Measurements from ENCODE around the gene GPBAR1.
"Not testable (repeated sequence)": the region's sequence is repeated elsewhere in the genome, so short reads cannot be mapped to it uniquely, and the experiment has no call there.

GPBAR1 gene

DNA sequence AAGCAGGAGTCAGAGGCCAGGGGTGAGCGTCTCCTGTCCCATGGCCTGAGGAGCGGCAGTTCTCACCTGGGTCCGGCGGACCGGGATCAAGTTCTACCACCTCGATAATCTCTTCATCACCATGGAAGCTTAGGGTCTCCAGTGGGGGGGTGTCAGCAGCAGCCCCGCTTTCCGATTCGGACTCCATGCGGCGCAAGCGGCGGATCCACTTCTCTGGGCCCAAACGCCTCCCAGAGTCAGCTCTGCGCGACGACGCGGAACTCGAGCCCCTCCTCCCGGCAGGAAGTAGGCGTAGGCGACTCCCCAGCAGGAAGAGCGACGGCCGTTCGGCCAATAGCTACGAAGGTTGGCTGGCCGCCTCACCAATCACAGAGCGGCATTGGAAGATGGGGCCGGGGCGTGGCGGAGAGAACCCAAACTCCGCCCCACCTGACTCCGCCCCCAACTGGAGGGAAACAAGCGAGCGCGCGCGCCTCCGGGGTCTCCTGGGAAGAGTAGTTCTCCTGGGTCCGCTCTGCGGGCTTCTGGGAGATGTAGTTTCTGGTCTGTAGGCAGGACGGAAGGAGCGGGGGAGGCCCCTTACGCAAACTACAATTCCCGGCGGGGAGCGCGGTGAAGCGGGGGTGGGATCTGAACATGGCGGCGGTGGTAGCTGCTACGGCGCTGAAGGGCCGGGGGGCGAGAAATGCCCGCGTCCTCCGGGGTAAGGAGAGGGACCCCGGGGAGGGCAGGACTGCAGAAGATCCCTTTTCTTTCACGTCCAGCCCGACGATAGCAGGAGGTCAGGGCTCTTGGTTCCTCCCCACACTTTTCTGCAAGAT lies 9.3 kb downstream of the GPBAR1 start, which contains the start of the genes AAMP and PNKD:
Gene AAMP (minus strand): TSS at position 238 of the 821 bp plus-strand sequence. CDS start 51 bp downstream, at position 187.
Gene PNKD (plus strand): TSS at position 620 of the 821 bp plus-strand sequence. CDS start 17 bp downstream, at position 637.
- peak; percentile 97 for DNase-seq

DNA sequence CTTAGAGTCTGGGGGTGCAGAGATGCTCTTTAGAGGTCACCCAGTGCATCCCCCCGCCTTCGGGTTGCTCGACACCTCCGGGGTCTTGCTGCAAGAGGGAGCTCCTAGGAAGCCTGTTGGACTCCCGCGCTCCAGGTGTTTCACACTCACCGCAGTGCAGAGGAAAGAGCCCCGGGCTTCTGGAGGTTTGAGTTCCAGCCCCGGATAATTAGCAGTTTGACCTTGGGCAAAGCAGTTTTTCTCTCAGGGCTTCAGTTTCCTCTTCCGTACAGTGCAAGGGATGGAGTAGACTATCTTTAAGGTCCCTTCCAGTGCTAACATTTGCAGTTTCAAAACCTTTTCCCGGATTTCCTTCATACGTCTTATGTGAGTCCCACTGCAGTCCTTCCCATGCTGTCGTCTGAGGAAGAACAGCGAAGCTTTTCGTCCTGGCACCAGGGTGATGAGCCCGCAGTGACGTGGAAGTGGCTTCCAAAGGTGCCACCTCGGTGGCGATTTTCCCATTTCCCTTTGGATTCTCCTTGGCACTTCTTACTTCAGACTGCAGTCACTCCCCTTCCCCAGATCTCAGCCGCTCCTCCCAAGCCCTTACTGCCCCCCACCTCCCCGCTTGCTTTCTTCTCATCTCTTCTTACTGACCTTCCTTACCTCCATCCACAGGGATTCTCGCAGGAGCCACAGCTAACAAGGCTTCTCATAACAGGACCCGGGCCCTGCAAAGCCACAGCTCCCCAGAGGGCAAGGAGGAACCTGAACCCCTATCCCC lies 10.1 kb downstream of the GPBAR1 start:
- no peak for DNase-seq

DNA sequence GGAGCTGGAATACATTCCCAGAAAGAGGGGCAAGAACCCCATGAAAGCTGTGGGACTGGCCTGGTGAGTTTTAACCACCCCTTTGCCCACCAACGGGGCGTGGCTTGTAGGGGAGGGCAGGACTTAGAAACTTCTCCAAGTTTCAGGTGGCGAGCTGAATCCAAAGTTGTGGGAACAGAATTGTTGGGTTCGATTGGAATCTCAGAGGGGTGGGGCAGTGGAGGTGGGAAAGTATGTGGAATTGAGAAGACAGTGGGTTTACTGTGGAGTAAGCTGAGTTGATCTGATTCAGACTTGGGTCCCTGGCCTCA lies 10.6 kb downstream of the GPBAR1 start:
- DNase-seq: no peak

DNA sequence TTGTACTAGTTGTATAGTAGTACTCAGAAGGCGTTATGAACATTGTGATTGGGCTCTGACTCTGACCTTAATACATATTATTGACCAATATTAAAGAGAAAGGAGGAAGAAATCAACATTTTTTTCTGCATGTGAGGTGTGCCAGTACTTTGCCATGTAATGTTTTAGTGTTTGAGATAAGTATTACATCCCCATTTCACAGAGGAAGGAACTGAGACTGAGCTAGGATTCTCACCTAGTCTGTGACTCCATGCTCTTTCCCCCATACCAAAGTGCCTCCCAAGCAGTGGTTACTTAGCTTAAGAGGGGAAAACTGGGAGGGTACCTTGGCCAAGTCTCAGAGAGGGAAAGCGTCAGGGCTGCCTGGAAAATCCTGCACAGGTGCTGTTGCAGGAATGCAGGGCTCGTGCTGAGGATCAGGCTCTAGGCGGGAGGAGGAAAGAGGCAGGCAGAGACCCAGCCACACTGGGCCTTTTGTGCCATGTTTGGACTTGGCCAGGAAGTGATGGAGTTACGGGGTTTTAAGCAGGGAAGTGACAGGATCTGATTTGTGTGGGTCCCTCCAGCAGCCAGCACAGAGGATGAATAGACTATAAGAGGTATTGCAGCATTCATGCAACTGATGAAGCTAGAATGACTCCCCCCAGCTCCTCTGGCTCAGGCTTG lies 11.2 kb downstream of the GPBAR1 start:
- DNase-seq: no peak

DNA sequence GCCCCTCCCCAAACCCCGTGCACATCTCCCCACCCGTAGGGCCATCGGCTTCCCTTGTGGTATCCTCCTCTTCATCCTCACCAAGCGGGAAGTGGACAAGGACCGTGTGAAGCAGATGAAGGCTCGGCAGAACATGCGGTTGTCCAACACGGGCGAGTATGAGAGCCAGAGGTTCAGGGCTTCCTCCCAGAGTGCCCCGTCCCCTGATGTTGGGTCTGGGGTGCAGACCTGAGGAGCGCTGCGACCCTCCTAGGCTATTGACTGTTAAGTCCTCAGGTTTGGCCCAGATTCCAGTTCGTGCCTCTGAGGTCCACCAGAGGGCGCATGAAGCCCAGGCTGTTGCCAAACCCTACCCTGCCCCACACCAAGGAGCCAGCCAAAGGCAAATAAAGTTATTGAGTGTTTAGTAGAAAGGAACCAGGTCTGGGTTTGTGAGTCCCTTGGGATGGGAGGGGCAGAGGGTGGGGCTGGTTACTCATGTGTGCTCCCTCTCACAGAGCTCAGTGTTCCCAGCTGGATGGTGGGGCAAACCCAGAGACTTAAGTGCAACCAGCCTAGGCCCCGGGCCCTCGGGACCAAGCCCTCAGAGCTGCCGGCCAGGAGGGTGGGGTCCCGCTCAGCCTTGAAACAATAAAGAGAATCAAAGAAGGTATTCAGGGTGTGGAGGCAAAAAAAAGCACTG lies 11.9 kb downstream of the GPBAR1 start:
- DNase-seq: peak; percentile 80

DNA sequence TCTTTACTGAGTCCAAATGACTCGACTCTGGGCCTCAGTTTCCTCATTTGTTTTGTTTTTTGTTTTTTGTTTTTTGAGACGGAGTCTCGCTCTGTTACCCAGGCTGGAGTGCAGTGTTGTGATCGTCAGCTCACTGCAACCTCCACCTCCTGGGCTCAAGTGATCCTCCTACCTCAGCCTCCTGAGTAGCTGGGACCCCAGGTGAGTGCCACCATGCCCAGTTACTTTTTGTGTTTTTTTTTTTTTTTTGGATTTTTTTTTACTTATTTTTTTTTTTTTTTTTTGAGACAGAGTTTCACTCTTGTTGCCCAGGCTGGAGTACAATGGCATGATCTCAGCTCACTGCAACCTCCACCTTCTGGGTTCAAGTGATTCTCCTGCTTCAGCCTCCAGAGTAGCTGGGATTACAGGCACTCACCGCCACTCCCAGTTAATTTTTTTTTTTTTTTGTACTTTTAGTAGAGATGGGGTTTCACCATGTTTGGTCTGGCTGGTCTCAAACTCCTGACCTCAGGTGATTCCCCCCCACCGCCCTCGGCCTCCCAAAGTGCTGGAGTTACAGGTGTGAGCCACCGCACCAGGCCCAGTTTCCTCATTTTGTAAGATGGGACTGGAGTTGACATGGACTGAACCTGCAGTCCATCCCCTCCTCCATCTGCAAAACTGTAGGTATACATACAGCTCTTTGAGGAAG lies 12.5 kb downstream of the GPBAR1 start:
- not testable (repeated sequence) for DNase-seq

DNA sequence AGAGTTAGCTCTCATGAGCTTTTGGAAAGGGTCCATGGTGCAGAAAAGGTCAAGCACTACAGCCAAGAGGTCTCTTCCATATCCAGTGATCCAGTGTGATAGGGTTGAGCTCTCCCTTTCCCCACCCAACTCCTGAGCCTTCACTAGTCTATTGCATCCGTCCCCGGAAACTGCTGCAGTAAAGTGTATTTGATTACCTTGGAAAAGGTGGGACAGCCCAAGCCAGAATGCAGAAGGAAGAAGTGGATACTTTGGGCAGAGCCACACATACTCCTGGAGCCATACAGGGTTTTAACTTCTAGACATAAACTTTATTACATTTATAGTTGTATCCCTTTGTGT lies 13.1 kb downstream of the GPBAR1 start:
- no peak for DNase-seq

DNA sequence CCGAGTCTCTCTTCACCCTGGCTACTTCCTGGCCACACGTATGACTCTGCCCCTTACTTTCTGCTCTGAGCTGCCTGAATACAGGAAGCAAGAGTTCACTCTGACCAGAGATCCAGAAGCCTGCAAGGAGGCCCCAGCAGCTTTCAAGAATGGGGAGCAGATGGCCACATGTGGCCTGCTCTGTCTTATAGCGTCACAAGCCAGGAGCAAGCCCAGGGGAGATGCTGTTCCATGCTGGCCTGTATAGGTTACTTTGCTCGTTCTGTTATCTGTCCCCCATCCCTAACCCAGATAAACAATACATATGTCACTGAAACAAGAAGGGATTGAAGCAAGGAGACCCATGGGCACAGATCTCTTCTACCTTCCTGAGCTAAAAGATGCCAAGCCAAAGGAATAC lies 13.8 kb downstream of the GPBAR1 start:
- DNase-seq: no peak

DNA sequence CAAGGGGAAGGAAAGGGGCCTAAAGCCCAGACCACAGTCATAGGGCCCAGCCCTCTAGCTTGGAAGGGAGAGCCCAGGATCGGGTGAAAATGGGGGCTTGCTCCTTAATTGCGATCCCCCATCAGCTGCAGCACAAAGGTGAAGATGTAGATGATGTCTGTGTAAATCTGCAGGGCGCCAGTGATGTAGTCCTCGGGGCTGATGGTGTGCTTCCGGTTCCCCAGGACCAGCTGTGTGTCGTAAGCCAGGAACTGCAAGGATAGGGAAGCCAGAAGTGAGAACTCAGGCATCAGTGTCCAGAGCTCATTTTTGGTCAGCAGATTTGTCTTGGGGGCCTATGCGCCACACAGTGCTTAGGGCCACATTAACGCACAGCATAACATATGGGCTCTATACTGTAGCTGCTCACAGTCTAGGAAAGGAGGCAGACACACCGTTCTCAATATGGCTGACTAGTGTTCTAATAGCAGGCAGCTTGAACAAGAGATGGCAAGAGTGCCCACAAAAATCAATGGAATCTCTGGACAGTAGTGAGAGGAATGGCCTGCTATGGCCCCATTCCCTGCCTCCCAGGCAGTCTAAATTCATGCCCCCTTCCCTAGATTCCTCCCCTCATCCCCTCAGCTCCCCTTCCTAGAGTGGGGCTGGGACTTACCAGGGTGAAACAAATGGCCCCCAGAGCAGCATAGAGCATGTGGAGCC lies 14.7 kb downstream of the GPBAR1 start:
- no peak for DNase-seq

DNA sequence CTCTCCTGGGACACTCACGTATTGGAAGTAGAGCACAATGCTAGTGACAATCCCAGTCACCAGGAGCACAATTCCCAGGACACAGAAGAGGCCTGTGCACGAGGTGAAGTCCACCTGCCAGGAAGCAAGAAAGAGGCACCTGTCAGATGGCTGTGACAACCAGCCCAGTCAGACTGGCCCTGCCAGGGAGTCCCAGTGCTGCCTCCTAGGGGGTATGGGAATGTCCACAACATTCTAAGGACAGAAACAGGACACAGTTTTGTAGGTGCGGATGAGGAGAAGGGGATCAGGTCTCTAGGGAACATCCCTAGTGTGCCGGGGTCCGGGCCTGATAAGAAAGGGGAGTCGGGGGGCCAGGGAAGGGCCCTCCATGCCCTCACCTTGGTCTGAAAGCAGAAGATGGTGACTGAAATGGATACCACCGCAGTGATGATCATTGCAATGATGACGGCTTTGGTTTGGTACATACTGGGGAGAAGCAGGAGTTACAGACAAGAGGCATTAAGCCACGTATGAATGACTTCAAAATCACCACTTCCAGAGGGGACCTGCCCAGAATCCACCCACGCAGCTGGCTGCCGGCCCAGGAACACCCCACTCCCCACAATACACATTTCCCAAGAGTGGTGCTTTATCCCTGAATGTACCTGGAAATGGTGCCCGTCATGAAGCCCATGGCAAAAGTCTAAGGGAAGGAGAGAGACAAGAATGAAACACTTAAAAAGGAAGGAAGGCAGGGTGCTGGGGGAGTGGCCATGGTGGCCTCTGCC lies 16.4 kb downstream of the GPBAR1 start:
- no peak for DNase-seq

DNA sequence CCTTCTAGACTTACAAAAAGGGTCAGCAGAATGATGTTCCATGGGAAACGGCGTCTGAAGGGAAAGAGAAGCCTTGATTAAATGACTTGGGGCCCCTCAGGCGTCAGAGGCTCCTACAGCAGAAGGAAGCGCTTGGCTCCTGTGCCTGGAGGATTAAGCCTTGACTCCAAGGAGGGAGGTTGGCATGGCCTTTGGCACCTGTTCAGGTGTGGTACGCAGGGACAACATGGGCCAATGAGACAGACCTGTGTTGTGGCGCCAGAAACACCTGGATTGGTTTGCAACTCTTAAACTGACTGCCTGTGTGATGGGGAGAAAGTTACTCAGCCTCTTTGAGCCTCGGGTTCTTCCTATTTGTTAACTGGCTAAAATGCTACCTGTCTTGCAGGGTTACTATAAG lies 17.1 kb downstream of the GPBAR1 start:
- DNase-seq: no peak

DNA sequence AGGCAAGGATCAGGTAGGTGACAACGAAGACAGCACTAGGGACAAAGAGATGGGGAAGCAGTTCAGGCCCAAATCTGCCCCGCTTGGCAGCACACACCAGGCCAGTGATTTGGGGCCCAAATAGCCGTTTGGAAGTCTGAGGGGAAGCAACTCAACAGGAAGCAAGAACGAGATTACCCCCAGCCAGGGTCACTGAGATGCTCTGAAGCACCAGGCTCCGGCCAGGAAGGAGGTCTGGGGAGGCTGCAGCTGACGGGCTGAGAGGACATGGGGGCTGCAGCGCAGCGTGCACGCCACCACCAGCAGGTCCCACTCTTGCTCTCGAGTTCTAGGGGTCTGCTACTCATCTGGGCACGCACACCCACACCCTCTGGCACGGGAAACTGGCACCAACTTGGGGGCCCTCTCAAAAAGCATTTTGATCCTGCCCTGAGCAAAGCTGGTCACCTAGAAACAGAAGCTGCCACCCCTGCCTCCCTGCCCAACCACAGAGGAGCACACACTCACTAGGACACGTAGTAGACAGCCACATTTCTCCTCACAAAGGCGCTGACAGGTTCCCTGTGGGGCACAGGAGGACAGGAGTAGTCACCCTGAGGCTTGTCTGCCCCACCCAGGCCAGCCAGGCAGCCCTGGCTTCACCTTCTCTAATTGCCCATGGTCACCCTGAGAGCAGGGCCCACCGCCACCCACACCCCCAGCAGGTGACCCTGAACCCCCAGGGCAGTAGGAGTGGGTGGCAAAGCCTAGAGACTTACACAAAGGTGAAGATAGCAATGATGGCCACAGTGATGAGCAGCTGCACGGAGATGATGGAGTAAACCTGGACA lies 17.9 kb downstream of the GPBAR1 start:
- no peak for DNase-seq

DNA sequence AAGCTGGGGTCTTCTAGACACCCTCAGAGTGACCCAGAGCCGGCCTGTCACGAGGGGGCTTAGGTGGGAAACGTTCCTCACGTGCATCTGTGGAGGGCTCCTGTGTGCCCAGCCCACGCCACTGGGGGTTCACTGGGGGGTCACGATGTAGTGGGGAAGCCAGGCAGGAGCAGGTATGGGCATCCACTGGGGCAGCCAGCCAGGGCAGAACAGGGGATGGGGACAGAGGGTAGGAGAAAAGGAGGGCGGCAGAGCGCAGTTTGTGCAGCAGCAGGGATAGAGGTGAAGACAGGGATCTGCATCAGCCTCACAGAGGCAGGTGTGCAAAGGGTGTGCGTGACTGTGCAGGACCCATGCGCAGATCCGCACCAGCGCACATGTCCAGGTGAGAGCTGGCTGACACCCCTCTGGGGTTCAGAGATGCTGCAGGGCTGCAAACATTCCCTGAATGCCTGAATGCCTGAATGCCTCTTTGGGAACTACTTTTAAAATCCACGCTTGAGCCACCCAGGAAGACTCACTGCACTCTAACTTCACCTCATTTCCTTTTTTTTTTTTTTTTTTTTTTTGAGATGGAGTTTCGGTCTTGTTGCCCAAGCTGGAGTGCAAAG lies 19.6 kb downstream of the GPBAR1 start:
- DNase-seq: no peak

DNA sequence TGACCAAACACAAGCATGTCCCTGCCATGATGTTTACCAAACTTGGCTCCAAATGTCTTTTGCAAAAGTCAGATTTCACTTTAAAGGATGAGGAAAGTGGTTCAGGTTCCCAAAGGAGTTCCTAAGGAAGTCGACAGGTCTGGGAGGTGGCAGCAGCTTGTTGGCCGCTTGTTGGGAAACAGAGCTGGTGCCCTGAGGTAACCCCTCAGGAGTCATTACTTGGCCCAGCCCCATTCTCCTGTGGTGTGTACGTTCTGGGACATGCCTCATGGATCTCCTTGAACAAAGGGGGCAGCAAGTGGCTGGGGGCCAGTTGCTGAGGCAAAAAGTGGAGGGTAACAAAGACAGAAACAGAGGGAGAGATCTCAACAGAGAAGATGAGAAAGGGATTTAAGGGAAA lies 20.6 kb downstream of the GPBAR1 start:
- DNase-seq: no peak

DNA sequence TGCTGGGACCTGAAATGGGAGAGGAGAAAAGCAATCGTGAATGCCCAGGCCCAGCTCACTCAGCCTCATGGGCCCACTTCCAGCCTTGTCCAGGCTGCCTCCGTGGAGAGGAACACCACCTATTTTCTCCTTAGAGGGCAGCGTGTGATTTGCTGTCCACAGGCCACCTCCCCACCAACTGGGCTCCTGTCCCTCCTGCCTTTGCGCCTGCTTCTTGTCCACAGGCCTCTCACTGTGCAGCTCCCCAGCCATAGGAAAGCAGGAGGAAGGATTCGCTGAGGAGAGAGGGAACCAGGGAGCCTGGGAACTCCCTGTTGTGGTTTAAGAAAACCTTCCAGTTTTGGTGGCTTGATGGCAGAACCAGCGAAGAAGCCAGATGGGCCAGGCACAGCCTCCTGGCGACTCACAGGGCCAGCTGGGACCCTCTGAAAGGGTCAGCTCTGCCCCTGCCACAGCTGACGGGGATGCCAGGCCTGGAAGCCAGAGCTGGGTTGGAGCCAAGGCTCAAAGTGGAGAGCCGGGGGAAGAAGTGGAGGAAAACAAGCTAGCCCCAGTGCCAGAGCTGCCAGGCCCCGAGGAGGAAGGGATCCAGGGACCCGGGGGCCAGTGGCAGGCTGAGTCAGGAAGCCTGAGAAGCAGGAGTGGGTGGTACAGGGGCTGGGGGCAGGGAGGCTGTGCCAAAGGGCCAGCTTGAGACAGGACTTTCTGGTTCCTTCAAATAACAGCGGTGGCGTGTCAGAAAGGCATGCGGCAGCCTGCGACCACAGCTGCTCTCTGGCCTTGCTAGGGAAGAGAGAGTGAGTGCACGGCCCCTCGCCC lies 21.6 kb downstream of the GPBAR1 start:
- DNase-seq: no peak

DNA sequence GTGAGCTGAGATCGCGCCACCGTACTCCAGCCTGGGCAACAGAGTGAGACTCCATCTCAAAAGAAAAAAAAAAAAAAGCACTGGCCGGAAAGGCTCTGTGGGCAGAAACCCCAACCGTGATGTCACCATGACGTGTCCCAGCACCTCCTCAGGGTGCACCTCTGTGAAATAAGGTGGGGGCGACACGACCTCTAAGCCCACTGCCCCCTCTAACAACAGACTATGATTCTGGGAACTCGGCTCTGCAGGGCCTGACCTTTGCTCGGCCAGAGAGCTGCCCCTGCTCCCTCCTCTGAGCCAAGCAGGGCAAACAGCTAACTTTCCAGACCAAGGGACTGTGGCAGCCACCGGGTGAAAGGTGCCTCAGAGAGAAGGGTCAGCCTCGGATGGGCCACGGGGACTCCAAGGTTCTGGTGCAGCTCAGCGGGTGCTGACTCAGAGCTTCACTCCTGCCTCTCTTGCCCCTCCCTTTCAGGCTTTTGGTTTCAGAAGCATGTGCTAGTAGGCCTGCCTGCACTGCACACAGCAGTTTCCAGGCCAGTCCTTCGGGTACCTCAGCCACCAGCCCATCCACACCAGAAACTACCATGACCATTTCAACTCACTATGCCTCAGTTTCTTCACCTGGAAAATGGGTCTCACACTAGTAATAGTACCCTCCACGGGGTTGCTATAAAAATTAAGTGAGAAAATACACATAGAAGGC lies 23.4 kb downstream of the GPBAR1 start:
- peak; percentile 6 for DNase-seq

DNA sequence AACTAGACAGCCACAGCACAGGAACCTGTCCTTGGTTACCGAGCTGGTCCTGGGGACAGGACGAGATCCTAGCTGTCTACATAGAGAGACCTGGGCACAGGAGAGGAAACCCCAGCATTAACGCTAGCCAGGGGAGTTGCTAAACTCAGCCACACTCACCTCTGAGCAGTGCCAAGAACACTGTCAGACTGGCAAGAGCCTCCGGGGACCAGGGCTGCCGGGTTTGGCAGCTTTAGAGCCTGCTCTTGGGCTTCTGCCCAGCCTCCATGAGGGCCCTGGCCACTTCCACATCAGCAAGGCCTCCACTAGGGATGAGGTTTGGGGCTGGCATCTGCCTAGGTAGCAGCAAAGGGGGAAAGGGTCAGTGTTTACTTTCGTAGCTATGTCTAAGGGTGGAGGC lies 24.8 kb downstream of the GPBAR1 start:
- DNase-seq: peak; percentile 5

Measured in 8988T (cell line).